SK-N-MC (cell line): ENCODE measurements around the gene FBXO8.

Experiments
- EZH2 ChIP-seq: fragments of 200-600 bp; sonication (generic); IDR thresholded peaks from one replicate; pipeline ENCODE4 v1.6.1; 2017; ENCODE audit warnings: antibody characterized with exemption
- FOXP2 ChIP-seq: optimal IDR thresholded peaks from 2 replicates; pipeline ENCODE3; 2011; ENCODE audit warnings: mild to moderate bottlenecking, moderate library complexity; ENCODE audit not compliant: insufficient read depth; ENCODE audit errors: extremely low read length, control extremely low read depth
- POLR2AphosphoS5 ChIP-seq: IDR thresholded peaks from 2 replicates; pipeline ENCODE4 v1.6.1; 2012; ENCODE audit warnings: mild to moderate bottlenecking, low read depth, low read length, borderline replicate concordance

DNA sequence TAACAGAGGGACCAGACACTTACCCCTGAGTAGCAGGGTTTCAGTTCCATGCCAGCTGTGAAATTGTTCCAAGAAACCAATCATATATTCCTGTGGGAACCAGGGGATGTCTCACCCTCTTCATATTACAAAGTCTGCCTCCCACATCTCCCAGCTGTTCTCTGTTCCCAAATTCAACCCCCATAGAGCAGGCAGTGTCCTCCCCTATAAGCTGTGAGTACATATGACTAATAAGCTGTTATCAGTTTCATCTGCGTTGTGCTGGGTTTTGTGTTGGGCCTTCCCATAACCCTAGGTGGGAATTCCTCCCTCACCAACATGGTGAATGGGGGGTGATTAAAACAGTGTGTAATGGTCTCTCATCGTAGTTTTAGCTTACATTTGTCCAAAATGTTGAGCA is 41.3 kb upstream of the FBXO8 start:
- no peak for TF ChIP-seq EZH2
- no peak for TF ChIP-seq POLR2AphosphoS5
- TF ChIP-seq FOXP2 = no peak
